TTC549 (cell line): ENCODE measurements around the gene KCNF1.
A peak's percentile ranks its signal among the peaks of the same experiment; 100 is the strongest.

Experiments used
- FAIRE-seq: peaks from 2 replicates; lab custom pipeline; 2012; peaks lifted over from hg19 to GRCh38; lab: Jason Lieb, UNC

KCNF1 gene

GRCh38 chr2:10880586-10881321, 31.0 kb upstream of the KCNF1 start:
- FAIRE-seq: no peak

- FAIRE-seq: no peak
Measured at GRCh38 chr2:10882568-10882967, 29.2 kb upstream of the KCNF1 start.

DNA sequence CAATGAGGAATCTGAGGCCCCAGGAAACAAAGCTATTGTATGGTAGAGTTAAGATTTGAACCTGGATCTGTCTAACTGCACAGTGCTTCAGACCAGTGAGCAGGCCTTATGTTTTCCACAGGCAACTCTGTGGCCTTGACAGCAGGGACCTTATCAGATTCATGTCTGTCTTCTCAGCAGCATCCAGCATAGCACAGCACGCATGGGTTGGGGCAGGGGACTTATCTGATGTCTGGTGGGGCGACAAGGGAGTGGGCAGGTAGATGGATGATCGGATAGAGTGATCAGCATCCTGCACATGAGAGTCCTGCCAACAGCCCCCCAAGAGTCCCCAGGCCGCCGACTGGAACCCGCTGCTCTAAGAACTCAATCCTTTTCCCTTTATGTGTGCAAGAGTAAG, 28.7 kb upstream of the KCNF1 start:
- FAIRE-seq: no peak

DNA sequence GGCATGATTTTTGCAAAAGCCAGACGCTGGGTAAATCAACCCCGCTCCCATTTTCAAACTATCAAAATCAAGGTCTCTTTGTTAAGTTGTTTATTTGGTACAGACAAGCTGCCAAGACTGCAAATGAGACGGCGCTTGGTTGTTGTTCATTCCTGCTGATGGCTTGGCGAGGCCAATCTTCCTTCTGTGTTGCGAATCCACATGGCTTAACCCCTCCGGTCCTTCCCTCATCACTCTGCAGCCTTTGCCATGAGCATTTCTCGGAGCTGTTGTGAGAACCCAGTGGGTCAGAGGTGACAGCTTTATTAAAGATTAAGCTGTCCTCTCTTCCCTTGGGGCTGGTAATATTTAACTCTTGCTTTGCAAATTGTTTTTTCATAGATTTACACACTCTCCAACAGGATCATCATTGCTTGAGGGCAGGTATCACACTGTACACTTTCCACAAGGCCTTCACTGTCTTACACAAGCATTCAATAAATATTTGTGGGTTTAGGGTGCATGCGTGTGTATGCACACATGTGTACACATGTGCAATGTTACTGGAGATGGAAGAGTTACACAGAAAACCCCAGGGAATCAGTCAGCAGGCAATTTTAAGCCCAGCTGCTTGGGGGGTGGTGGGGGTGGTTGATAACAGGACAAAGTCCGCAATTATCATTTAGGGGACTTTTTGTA, 27.8 kb upstream of the KCNF1 start:
- no peak for FAIRE-seq

DNA sequence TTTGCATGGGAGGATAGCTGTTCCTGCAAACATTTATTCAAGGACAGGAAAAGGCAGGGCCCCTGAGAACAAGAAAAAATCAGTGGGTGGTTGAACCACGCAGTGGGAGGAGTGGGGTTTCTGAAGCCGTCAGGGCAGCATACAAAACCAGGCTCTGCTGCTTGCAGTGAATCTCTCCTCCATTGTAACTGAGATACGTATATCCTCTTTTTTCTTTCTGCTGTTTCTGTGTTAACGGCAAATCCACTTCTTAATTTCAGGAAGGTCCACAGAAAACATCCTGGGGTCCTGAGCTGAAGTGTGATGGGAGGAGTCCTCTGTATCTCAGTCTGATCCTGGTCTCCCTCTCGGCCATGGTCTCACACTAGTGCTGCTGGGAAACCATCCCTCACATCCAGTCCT, 27.2 kb upstream of the KCNF1 start:
- no peak for FAIRE-seq

GRCh38 chr2:10885094-10885860, 26.5 kb upstream of the KCNF1 start:
- FAIRE-seq: no peak

DNA sequence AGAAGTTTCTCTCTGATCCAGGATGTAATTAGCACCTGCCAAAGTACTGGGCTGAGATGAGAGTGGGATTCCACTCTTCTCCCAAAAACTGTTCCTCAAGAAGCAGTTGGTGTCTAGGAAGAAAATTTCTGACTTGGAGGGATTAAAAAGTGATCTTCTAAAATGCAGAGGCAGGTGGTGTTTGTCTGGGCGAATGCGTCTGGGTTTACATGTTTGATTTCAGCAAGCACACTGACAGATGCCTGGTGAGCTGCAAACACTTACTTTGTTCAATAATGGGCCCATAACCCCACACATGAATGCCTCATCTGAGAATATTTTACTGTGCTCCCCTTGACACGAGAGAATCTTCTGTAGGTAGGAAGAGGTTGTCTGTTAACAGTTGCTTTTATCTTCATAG, 24.3 kb upstream of the KCNF1 start:
- FAIRE-seq: no peak

DNA sequence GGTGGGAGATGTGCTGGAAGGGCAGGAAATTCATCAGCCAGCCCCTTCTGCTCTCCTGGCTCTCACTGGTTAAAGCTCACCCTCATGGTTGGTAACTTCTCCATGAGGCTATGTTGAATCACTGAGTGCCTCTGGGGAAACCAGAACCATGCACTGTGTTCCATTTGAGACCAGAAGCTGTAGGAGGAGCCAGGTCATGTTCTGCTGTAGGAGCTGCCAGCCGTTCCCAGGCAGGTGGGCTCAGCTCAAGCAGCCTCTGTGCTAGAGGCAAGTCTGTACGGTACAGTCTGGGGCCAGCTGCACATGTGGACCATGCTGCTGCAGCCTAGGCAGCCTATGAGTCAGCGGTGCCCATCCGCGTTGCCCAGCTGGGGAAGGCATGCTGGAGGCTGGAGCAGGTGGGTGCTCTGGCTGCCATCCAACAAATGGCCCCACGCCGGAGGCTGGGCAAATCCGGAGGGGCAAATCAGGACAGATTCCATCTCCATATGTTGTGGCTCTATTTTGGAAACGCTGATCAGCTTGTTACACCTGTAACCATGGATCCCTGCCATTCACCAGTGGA, 22.0 kb upstream of the KCNF1 start:
- FAIRE-seq: no peak

GRCh38 chr2:10890706-10891270, 20.9 kb upstream of the KCNF1 start:
- no peak for FAIRE-seq

DNA sequence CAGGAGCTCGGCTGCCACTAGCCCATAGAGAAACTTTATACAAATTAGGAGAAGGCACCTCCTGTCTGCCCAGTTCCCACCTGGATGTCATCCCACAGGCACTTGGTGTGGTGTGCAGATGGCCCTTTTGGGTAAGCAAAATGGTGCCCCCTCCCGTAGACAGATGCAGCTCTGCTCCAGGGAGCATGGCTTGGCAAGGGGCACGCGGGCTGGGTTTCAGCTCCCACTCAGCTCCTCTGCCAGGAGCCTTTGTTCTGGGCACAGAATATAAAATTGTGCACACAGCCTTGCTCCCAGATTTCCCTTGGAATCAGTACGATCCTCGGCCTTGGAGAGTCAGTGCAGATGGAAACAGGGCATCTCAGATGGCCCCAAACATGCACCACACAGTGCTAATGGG, 20.3 kb upstream of the KCNF1 start:
- FAIRE-seq: no peak

GRCh38 chr2:10891848-10892247, 19.9 kb upstream of the KCNF1 start:
- no peak for FAIRE-seq

GRCh38 chr2:10892316-10892715, 19.4 kb upstream of the KCNF1 start:
- no peak for FAIRE-seq

- no peak for FAIRE-seq
Measured at GRCh38 chr2:10892796-10893350, 18.9 kb upstream of the KCNF1 start.

DNA sequence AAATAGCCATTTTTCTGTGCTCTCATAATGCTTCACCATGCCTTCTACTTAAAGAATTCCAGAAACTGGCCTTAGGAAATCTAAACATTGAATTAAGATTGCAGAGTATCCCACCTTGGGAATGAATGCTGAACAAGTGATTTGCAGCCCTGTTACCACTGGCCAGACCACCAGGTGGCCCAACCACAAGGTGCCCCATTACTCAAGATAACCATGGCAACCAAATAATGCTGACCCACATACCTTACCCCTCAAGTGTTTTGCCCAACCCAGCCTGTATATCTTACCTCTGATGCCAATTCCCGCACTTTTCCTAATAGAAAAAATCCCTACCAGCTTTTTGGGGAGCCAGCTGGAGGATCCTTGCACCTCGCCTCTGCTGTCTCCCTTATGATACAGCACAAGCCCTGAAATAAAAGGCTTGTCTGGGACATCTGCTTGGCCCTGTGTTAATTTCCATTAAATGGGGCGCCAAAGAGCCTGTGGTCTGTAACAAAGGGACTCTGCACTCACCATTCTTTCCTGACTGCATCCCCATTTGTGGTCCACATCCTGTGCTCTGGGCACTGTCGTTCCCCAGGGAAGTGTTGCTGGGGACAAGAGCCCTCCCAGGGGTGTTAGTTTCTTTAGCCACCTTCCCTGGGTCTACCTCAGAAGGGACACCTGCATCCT, 17.3 kb upstream of the KCNF1 start:
- no peak for FAIRE-seq

DNA sequence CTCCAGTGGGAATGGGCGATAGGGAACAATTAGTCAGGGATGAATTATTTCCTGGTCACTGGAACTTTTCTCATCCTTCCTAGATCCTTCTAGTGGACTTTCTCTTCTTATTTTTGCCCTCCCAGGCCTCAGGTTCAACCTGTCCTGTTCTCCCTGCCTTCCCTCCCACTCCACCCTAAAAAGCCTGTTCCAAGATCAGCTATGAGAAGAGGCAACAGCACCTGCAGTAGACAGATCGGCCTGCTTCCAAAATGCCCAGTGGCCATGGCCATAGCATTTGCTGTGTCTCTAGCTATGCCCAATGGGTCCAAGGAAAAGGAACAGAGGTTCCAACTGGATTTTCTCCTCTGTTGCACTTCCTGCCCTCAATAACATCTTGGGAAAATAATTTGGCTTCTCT, 16.5 kb upstream of the KCNF1 start:
- FAIRE-seq: no peak

DNA sequence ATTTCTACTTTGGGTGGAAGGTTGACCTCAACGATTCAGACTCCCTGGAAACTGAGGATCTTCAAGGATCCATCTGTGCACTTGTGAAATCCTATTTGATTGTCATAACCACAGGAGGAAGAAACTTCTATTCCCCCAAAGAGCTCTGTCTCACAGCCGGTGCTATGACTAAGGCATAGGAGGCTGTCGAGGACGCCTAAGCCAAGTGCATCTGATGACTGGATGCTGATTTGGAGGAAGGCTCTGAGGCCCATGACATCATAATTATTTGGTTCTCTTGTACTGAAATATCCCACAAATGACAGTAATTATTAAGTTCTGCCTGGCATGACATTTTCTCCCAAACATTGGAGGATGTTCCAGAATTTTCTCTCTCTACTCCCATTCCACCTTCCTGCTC, 13.8 kb upstream of the KCNF1 start:
- FAIRE-seq: no peak

- FAIRE-seq: peak; percentile 7
Measured at GRCh38 chr2:10900216-10901109, 11.3 kb upstream of the KCNF1 start.

DNA sequence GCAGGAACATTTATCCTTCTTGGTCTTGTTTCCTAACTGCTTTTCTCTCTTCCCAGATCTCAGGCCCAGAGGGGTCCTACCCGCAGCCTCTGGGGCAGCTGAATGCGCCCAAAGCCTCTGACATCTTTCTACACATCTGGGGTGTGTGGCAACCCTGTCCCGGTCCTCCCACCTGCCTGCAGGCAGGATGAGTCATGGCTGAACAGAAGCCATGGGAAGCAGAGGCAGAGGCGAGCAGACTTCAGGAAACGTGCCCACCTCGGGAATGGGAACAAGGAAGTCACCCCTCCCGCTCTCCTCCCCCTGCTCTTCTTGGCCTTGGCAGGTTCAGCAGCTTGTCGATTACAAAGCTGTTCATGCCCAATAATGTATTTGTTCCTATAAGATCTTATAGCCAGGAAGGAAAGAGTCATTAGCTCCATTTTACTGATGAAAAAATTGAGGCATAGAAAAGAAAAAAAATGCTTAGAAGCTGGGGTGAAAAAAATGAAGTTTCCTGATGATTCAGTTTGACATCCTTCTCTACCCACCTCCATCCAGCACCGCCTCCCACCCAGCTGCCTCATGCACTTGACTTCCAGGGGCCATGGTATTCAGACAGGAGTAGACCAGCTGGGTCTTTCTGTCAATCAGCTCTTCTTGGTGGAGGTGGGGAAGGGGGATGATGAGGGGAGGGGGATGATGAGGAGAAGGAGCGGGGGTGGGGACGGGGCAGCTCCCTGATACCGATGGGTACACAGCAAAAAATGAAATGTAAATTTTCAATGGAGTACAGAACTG, 10.4 kb upstream of the KCNF1 start:
- FAIRE-seq: no peak

DNA sequence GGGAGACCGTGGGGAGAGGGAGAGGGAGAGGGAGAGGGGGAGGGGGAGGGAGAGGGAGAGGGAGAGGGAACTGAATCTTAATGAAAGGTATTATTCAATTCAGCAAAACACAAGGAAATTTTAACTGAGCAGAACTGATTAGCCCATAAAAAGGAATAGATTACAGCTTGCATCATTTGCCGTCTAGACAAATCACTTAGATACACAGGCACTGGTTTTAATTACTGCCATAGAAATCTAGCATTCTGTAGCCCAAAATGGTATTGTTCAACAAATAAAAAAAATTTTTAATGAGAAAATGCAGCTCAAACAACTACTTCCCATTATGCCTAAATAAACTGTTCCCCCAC, 7.9 kb upstream of the KCNF1 start:
- FAIRE-seq: no peak

DNA sequence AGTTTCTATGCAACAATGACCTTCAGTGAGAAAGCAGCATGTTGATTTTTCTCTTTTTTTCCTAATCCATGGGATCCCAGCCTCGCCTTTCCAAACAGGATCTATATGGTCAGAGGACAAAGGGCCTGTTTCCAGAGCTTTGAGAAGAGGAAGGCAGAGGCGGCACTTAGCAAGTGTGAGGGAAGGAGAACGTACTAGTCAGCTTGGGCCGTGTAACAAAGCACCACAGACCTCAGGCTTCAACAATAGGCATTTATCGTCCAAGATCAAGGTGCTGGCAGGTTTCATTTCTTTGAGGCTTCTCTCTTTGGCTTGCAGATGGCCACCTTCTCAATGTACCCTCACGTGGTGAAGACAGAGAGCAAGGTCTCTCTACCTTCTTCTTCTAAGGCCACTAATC, 7.3 kb upstream of the KCNF1 start:
- no peak for FAIRE-seq
